SK-N-SH (cell line): ENCODE results near the gene PRDM5. TPM values are rescaled to one million over a fixed set of nuclear protein-coding genes. Genes with fewer than 3 reads are reported as not detected.

Experiments
- CTCF ChIA-PET: fragments of 300-600, 350-600 bp; formaldehyde crosslinking; extraction: SDS; loops from one replicate; lab custom pipeline; 2021; lab: Yijun Ruan, JAX
- POLR2A ChIA-PET: fragments of 350-600 bp; sonication (Branson Sonifier 250); formaldehyde crosslinking; extraction: SDS; loops from one replicate; lab custom pipeline; 2020; ENCODE audit warnings: antibody characterized with exemption, inconsistent platforms; lab: Yijun Ruan, JAX
- DNase-seq: peaks from one replicate; pipeline ENCODE4 v3.0.0; 2012
- H2AFZ ChIP-seq: fragments of 200-600 bp; sonication (generic); 2 replicates; pipeline ENCODE4 v1.8.1; 2016; ENCODE audit warnings: antibody characterized with exemption, mild to moderate bottlenecking, low read depth
- H3F3A ChIP-seq: fragments of 200-600 bp; sonication (generic); replicated peaks from 2 replicates; pipeline ENCODE3; 2016; ENCODE audit warnings: antibody characterized with exemption, mild to moderate bottlenecking; ENCODE audit not compliant: insufficient read depth
- H3K27ac ChIP-seq, 2 experiments: fragments of 200-500 bp in 1 of 2; fragments of 200-600 bp in 1 of 2; sonication (Bioruptor generic) in 1 of 2; sonication (generic), shearing (Covaris generic) in 1 of 2; 2 replicates each; pipeline versions ENCODE4 v1.5.1 to v1.6.1; 2014 to 2016; ENCODE audit warnings: low read depth in 2 of 2, inconsistent platforms in 1 of 2, low read length in 1 of 2, mild to moderate bottlenecking in 1 of 2, mixed read lengths in 1 of 2
- H3K27me3 ChIP-seq: fragments of 200-600 bp; sonication (generic), shearing (Covaris generic); 2 replicates; pipeline ENCODE4 v1.6.1; 2016; ENCODE audit warnings: mixed run types; ENCODE audit not compliant: insufficient read depth
- H3K36me3 ChIP-seq, 2 experiments: fragments of 200-500 bp in 1 of 2; fragments of 200-600 bp in 1 of 2; sonication (Bioruptor generic) in 1 of 2; sonication (generic) in 1 of 2; replicated peaks in 1 of 2; 2 replicates each; pipeline versions ENCODE3 to v1.5.1; 2014 to 2016; ENCODE audit warnings: low read length in 1 of 2, mild to moderate bottlenecking in 1 of 2; ENCODE audit not compliant: insufficient read depth in 2 of 2, control insufficient read depth in 1 of 2
- H3K4me1 ChIP-seq, 2 experiments: fragments of 200-500 bp in 1 of 2; fragments of 200-600 bp in 1 of 2; sonication (Bioruptor generic) in 1 of 2; sonication (generic), shearing (Covaris generic) in 1 of 2; 2 replicates each; pipeline versions ENCODE4 v1.5.1 to v1.6.1; 2014 to 2016; ENCODE audit warnings: low read depth in 1 of 2, low read length in 1 of 2, mixed run types in 1 of 2; ENCODE audit not compliant: insufficient read depth in 2 of 2, control insufficient read depth in 1 of 2
- H3K4me2 ChIP-seq: fragments of 200-600 bp; sonication (generic), shearing (Covaris generic); 2 replicates; pipeline ENCODE4 v1.6.1; 2017; ENCODE audit warnings: mixed run types
- H3K4me3 ChIP-seq, 2 experiments: fragments of 200-500 bp in 1 of 2; fragments of 200-600 bp in 1 of 2; sonication (Bioruptor generic) in 1 of 2; sonication (generic), shearing (Covaris generic) in 1 of 2; 2 replicates each; pipeline versions ENCODE4 v1.5.1 to v1.8.1; 2014 to 2016; ENCODE audit warnings: low read depth in 2 of 2, inconsistent platforms in 1 of 2, low read length in 1 of 2, mild to moderate bottlenecking in 1 of 2, mixed read lengths in 1 of 2, moderate library complexity in 1 of 2
- H3K79me2 ChIP-seq: fragments of 200-600 bp; sonication (generic); 2 replicates; pipeline ENCODE4 v1.8.1; 2017; ENCODE audit warnings: mild to moderate bottlenecking; ENCODE audit not compliant: insufficient read depth
- H3K9ac ChIP-seq: fragments of 200-600 bp; sonication (generic); 2 replicates; pipeline ENCODE4 v1.6.1; 2017; ENCODE audit warnings: mixed run types
- H3K9me2 ChIP-seq: fragments of 200-600 bp; sonication (generic); 2 replicates; pipeline ENCODE4 v1.6.1; 2017; ENCODE audit warnings: mixed run types
- H3K9me3 ChIP-seq: fragments of 200-600 bp; sonication (generic); 2 replicates; pipeline ENCODE4 v1.6.1; 2017; ENCODE audit warnings: mixed run types, mild to moderate bottlenecking, moderate library complexity
- H4K20me1 ChIP-seq: fragments of 200-600 bp; sonication (generic); 2 replicates; pipeline ENCODE4 v1.6.1; 2017; ENCODE audit warnings: mild to moderate bottlenecking, mixed run types; ENCODE audit not compliant: insufficient read depth
- CTCF ChIP-seq: fragments of 200-600 bp; sonication (generic); IDR thresholded peaks from 2 replicates; pipeline ENCODE4 v1.6.1; 2017; ENCODE audit warnings: antibody characterized with exemption, mild to moderate bottlenecking, moderate library complexity
- EP300 ChIP-seq, 2 experiments: IDR thresholded peaks; 2 replicates each; pipeline versions ENCODE4 v1.4.0 to v1.6.1; 2012; ENCODE audit warnings: borderline replicate concordance in 1 of 2, low read depth in 1 of 2, low read length in 1 of 2
- FOXJ3 ChIP-seq: sonication (generic); formaldehyde crosslinking; IDR thresholded peaks from 2 replicates; pipeline ENCODE4 v1.5.1; 2020; ENCODE audit warnings: mild to moderate bottlenecking, missing genetic modification reagents
- FOXM1 ChIP-seq: IDR thresholded peaks from 2 replicates; pipeline ENCODE4 v1.4.0; 2012; ENCODE audit warnings: low read depth, mild to moderate bottlenecking
- GABPA ChIP-seq: IDR thresholded peaks from 2 replicates; pipeline ENCODE4 v1.4.0; 2012; ENCODE audit warnings: low read depth, mild to moderate bottlenecking
- GATA2 ChIP-seq: sonication (generic); formaldehyde crosslinking; IDR thresholded peaks from 2 replicates; pipeline ENCODE4 v1.5.0; 2020; ENCODE audit warnings: mild to moderate bottlenecking, missing genetic modification reagents
- SIN3A ChIP-seq: IDR thresholded peaks from 2 replicates; pipeline ENCODE4 v1.6.1; 2012; ENCODE audit warnings: low read depth, mild to moderate bottlenecking, low read length, moderate library complexity, borderline replicate concordance
- TAF1 ChIP-seq: IDR thresholded peaks from 2 replicates; pipeline ENCODE4 v1.6.1; 2012; ENCODE audit warnings: low read depth, mild to moderate bottlenecking, low read length, moderate library complexity, borderline replicate concordance
- WGBS: methylation state at CpG from one replicate; pipeline ENCODE4 v1.1.6; 2017; ENCODE audit warnings: low lambda C conversion rate; 5-methylcytosine and 5-hydroxymethylcytosine counted together
- polyA plus RNA-seq, 3 experiments: library from polyadenylated mRNA; depleted of rRNA; stranded (reverse); fragments of >200 nt; gene quantifications; 2 replicates each; pipeline ENCODE4 v1.2.3, GENCODE V29; 2012

PRDM5 gene
- polyA plus RNA-seq, 1 of the 3 experiments (the other 2 are of a cell fraction) = 3.8 TPM

- no peak for TF ChIP-seq FOXJ3 (CRISPR knock-in tag)
- no peak for TF ChIP-seq CTCF
Observed at GRCh38 chr4:120685756-120686278, 236.7 kb downstream of the PRDM5 start (continued).

GRCh38 chr4:120683897-120684540, 238.5 kb downstream of the PRDM5 start:
- no peaks in the 10 kb centered on the region for H3K9me3 ChIP-seq
- no peak overlapping the region; a peak in 1 of 4 replicates for H3K4me3 ChIP-seq
- H3K4me2 ChIP-seq = no peak overlapping the region
- no peak for DNase-seq
- POLR2A ChIA-PET = no interaction called here
- no peak for TF ChIP-seq EP300 (IDR thresholded peaks at IDR 0.05; ENCODE audit: borderline replicate concordance in 1 of 2, low read depth in 1 of 2, low read length in 1 of 2)
- no peak for TF ChIP-seq SIN3A
- no peak for TF ChIP-seq GATA2 (CRISPR knock-in tag)
- no peaks in the 10 kb centered on the region for H3K27me3 ChIP-seq
- H3K27ac ChIP-seq = peak overlapping the region in 1 of 2 experiments; percentile 4; a peak in 1 of 4 replicates
- CTCF ChIA-PET = no interaction called here
- no peaks in the 10 kb centered on the region for H3F3A ChIP-seq
- no peak overlapping the region for H3K9ac ChIP-seq
- no peaks in the 10 kb centered on the region for H3K79me2 ChIP-seq
- H3K36me3 ChIP-seq = no peaks in the 10 kb centered on the region
- 34% methylated on average over 6 of the region's 6 CpGs for WGBS
- H4K20me1 ChIP-seq = no peaks in the 10 kb centered on the region
- no peaks in the 10 kb centered on the region; a peak in 1 of 4 replicates for H3K4me1 ChIP-seq
- H2AFZ ChIP-seq = peak overlapping the region; percentile 61; the same call in 1 of the 2 replicates
- no peaks in the 10 kb centered on the region for H3K9me2 ChIP-seq

GRCh38 chr4:120682981-120683380, 239.5 kb downstream of the PRDM5 start:
- 84% methylated on average over 3 of the region's 3 CpGs for WGBS
- Histone ChIP-seq H3K4me2 (no peak overlapping the region), H3K27ac (no peak overlapping the region), H3K27me3 (no peaks in the 10 kb centered on the region), H2AFZ (no peak overlapping the region), H4K20me1 (no peaks in the 10 kb centered on the region), H3K9me3 (no peaks in the 10 kb centered on the region), H3K4me1 (no peaks in the 10 kb centered on the region; a peak in 1 of 4 replicates), H3K9ac (no peak overlapping the region), H3K4me3 (no peak overlapping the region), H3F3A (no peaks in the 10 kb centered on the region), H3K36me3 (no peaks in the 10 kb centered on the region), H3K79me2 (no peaks in the 10 kb centered on the region), H3K9me2 (no peaks in the 10 kb centered on the region)
- no peak for TF ChIP-seq GABPA
- TF ChIP-seq CTCF = no peak
- no peak for TF ChIP-seq FOXM1
- TF ChIP-seq TAF1 = no peak
- ChIA-PET POLR2A (no interaction called here), CTCF (interaction anchor here (1.2 to 1.5 kb wide), 2 partner anchors 11 to 509 kb away, joined by 3 read pairs; no protein-coding TSS in a partner anchor)
- no peak for DNase-seq
